GM20000 (cell line): Measurements from ENCODE around the gene KLRF1.

Source experiments
- DNase-seq: peaks from one replicate; pipeline ENCODE4 v3.0.0; 2012; ENCODE audit warnings: low spot score
- TF ChIP-seq, protein P1 (sequence below): IDR thresholded peaks from 2 replicates; pipeline ENCODE4 v1.5.1; 2012; ENCODE audit warnings: mild to moderate bottlenecking, control low read depth; ENCODE audit errors: extremely low read depth, missing control alignments

The KLRF1 gene

DNA sequence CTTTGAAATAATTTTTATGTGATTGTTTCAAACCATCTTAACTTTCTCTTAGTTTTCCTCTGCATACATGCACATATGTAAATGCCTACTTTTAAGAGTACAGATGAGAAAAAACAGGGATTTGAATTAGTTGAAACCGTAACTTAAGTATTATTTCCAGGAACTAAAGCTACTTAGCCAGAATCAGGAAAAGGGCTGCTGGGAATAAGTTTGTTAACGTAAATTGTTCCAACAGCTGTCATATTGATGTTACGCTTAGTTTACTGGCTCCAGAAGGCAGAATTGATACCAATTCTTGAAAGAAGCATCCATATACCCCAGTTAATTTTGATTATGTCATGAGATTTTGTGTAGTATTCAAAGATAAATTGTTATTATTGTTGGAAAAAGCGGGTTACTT is 17.9 kb upstream of the KLRF1 start:
- TF ChIP-seq, protein P1, sequence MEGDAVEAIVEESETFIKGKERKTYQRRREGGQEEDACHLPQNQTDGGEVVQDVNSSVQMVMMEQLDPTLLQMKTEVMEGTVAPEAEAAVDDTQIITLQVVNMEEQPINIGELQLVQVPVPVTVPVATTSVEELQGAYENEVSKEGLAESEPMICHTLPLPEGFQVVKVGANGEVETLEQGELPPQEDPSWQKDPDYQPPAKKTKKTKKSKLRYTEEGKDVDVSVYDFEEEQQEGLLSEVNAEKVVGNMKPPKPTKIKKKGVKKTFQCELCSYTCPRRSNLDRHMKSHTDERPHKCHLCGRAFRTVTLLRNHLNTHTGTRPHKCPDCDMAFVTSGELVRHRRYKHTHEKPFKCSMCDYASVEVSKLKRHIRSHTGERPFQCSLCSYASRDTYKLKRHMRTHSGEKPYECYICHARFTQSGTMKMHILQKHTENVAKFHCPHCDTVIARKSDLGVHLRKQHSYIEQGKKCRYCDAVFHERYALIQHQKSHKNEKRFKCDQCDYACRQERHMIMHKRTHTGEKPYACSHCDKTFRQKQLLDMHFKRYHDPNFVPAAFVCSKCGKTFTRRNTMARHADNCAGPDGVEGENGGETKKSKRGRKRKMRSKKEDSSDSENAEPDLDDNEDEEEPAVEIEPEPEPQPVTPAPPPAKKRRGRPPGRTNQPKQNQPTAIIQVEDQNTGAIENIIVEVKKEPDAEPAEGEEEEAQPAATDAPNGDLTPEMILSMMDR = no peak
- no peak for DNase-seq

DNA sequence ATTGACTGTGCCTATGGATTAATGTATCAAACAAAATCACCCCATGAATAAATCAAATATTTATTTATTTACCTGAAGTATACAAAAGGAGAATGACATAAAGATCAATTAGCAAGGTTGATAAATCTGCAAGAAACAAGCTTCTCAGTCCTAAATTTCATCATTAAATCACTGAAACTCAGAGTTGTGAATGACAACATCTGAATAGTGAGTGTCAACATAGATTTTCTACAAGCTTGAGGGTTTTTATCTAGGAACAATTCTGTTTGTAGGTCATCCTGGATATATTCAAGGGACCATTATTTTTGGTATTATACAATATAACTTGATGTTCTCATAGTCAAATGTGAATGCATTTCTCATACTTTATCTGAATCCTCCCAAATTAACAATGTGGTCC is 17.4 kb upstream of the KLRF1 start:
- no peak for DNase-seq
- TF ChIP-seq, protein P1 = no peak

DNA sequence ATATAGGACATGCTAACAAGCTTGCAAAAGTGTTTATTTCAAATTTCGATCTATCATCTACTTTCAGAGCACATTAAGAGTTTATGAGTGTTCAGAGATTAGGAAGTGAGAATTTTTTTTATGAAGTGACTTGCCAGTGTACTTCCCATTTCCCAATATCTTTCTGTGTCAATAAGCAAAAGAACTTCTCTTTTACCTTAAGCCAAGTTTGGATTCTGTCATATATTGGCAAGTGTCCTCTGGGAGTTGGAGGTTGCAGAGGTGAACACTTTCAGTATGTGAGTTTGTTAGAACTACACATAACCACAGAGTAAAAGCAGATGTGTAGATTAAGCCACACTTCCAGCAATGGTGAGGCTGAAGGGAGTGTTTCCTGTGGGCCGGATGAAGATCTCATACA is 16.6 kb upstream of the KLRF1 start:
- TF ChIP-seq, protein P1 = no peak
- no peak for DNase-seq

DNA sequence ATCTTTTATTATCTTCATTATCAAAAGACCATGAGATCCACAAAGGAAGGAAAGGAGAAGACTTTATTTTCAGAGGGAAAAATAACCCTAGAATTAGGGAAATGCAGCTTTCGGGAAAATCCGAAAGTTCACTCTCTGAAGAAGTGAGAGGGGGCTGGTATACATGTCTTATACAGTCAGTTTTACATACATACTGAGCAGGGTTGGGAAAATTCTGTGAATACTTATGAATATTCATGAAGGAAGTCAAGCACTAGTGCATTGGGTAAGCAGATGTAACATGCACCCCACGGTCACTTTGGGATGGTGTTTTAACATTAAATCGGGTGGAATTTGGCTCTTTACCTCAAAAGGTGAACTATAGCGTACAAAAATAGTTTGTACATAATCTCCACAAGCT is 15.7 kb upstream of the KLRF1 start:
- TF ChIP-seq, protein P1 = no peak
- DNase-seq = no peak

DNA sequence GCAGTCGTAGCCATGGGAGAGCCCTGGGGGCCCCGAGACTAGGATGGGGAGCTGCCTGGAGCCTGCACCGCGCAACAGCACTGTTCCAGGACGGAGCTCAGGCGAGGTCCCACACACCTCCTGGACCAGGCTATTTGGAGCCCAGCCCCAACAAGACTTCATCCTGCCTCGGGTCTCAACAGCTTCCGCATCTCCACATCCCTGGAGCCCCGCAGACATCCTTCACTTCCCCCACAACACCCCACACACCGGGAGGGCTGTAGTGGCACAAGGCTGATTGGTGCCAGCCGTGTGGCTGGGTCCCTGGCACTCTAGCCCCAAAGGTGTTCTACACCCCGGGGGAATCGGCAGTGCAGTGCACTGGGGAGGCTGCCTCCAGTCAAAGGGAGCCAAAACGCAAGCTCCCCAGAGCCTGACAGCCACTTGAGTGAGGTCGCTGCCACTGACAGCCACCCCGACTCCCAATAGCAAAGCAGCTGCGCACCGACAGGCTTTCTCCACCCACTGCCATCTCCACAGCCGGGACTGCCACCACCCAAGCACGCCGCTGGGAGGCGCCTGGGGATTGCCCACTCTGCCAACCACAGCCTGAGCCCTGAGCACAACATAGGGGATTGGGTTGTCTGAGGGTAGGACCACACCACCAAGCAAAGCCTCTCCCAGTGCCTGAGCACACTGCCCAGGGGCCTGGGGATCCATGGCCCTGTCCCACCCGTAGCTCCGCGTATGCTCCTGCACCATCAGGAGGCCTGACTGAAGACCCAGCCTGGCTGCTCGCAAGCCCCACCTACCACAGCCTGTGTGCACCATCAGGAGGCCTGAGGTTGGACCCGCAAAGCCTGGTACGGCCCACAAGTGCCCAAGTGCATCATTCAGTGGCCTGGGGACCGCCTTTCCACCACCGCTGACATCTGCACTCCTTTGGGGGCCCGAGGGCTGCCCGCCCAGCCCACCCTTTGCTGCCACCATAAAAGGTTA is 13.2 kb upstream of the KLRF1 start:
- TF ChIP-seq, protein P1 = peak; percentile 96
- peak; percentile 84 for DNase-seq

DNA sequence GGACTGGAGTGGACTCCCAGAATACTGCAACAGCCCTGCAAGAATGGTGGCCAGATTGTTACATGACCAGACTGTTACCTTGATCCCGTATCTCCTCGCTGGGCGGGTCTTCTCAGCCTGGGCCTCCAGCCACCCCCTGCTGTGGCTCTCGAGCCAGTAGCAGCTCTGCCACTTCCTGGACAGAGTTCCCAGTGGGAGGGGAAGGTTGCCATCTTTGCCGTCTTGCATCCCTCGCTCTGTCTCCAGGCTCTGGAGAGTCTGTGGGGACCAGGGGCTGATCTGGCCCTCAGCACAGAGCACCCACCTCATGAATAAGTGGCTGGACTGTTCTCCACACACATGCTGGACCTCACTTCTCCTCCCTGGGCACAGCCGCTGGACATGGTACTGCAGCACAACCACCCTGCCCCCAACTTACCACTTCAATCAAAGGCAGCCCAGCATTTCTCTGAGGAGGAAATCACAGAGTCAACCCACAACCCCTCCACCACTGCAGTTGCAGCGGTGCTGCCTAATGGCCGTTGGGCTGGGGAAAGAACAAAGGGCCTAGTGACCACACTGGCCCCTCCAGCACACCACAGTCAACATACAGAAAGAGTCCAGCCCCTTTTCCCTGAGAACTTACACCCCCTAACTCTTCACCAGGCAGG is 6.9 kb upstream of the KLRF1 start:
- no peak for DNase-seq
- TF ChIP-seq, protein P1 = no peak

DNA sequence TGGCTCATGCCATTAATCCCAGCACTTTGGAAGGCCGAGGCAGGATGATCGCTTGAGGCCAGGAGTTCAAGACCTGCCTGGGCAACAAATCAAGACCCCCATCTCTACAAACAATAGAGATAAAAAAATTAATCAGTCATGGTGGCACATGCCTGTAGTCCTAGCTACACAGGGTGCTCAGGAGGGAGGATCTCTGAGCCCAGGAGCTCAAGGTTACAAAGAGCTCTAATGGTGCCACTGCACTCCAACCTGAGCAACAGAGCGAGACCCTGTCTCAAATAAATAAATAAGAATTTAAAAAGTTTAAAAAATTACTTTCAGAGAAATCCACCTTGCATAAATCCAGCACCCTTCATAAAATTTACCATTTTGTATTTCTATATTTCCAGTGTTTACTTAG is 2.2 kb downstream of the KLRF1 start:
- TF ChIP-seq, protein P1 = no peak

More for the DNA sequence above, 2.2 kb downstream of the KLRF1 start:
- DNase-seq = no peak
